GM12892 (cell line): ENCODE measurements around the gene PPP1R2.

Source experiments
- DNase-seq: peaks from one replicate; pipeline ENCODE4 v3.0.0; 2011; ENCODE audit not compliant: insufficient read length
- FAIRE-seq: peaks from 2 replicates; lab custom pipeline; 2011; peaks lifted over from hg19 to GRCh38; lab: Jason Lieb, UNC
- POLR2A ChIP-seq: IDR thresholded peaks from 2 replicates; pipeline ENCODE4 v1.6.1; 2011; ENCODE audit warnings: low read depth, low read length, control low read depth
- POLR2AphosphoS5 ChIP-seq: IDR thresholded peaks from 2 replicates; pipeline ENCODE4 v1.6.1; 2011; ENCODE audit warnings: low read depth, low read length, control low read depth
- TAF1 ChIP-seq: IDR thresholded peaks from 2 replicates; pipeline ENCODE4 v1.6.1; 2011; ENCODE audit warnings: low read depth, mild to moderate bottlenecking, control low read depth, low read length, borderline replicate concordance

Gene PPP1R2

GRCh38 chr3:195574497-195575304 is 31.6 kb upstream of the PPP1R2 start:
- DNase-seq = no peak
- FAIRE-seq = no peak
- no peak for TF ChIP-seq POLR2AphosphoS5
- TF ChIP-seq TAF1 = no peak

GRCh38 chr3:195573611-195574496 is 30.7 kb upstream of the PPP1R2 start:
- no peak for FAIRE-seq
- TF ChIP-seq POLR2AphosphoS5 = no peak
- TF ChIP-seq TAF1 = no peak
- no peak for TF ChIP-seq POLR2A
- DNase-seq = no peak

- FAIRE-seq (no peak), DNase-seq (no peak)
- TF ChIP-seq POLR2A = no peak
- no peak for TF ChIP-seq TAF1
- no peak for TF ChIP-seq POLR2AphosphoS5
Observed at GRCh38 chr3:195571361-195571760, 28.2 kb upstream of the PPP1R2 start.

GRCh38 chr3:195570912-195571311 is 27.8 kb upstream of the PPP1R2 start:
- FAIRE-seq (no peak), DNase-seq (no peak)
- TF ChIP-seq POLR2A (no peak), TAF1 (no peak), POLR2AphosphoS5 (no peak)

- TF ChIP-seq TAF1 = no peak
- TF ChIP-seq POLR2AphosphoS5 = no peak
- no peak for TF ChIP-seq POLR2A
- FAIRE-seq (no peak), DNase-seq (no peak)
Observed at GRCh38 chr3:195570344-195570743, 27.2 kb upstream of the PPP1R2 start.

GRCh38 chr3:195568630-195569029 is 25.5 kb upstream of the PPP1R2 start:
- FAIRE-seq (no peak), DNase-seq (no peak)
- TF ChIP-seq POLR2AphosphoS5 = no peak
- TF ChIP-seq TAF1 = no peak
- no peak for TF ChIP-seq POLR2A

- DNase-seq = no peak
- FAIRE-seq = no peak
- no peak for TF ChIP-seq POLR2A
- no peak for TF ChIP-seq TAF1
- no peak for TF ChIP-seq POLR2AphosphoS5
Observed at GRCh38 chr3:195566797-195567196, 23.7 kb upstream of the PPP1R2 start.

- no peak for FAIRE-seq
- TF ChIP-seq POLR2A (no peak), TAF1 (no peak), POLR2AphosphoS5 (no peak)
- DNase-seq = no peak
Observed at GRCh38 chr3:195565716-195566115, 22.6 kb upstream of the PPP1R2 start.

- FAIRE-seq (no peak), DNase-seq (no peak)
- TF ChIP-seq TAF1 (no peak), POLR2AphosphoS5 (no peak), POLR2A (no peak)
Observed at GRCh38 chr3:195563317-195563716, 20.2 kb upstream of the PPP1R2 start.

- TF ChIP-seq TAF1 = no peak
- no peak for TF ChIP-seq POLR2A
- TF ChIP-seq POLR2AphosphoS5 = no peak
- FAIRE-seq (no peak), DNase-seq (no peak)
Observed at GRCh38 chr3:195559723-195560409, 16.7 kb upstream of the PPP1R2 start.

- DNase-seq (no peak), FAIRE-seq (peak; percentile 5)
- TF ChIP-seq POLR2AphosphoS5 (no peak), POLR2A (no peak), TAF1 (no peak)
Observed at GRCh38 chr3:195558602-195559001, 15.5 kb upstream of the PPP1R2 start.
